ENCODE measurements around the gene PAM16.
"Not testable (repeated sequence)": the region's sequence is repeated elsewhere in the genome, so short reads cannot be mapped to it uniquely, and the experiment has no call there.

PAM16 gene

GRCh38 chr16:4344300-4344982, 6.7 kb downstream of the PAM16 start:
- CTCF ChIA-PET = not testable (repeated sequence)

GRCh38 chr16:4342866-4343744, 8.0 kb downstream of the PAM16 start:
- ChIA-PET CTCF (interaction anchor here (1.1 to 7.0 kb wide), 4 partner anchors 10 to 90 kb away, joined by 3 to 40 read pairs (median 4); no protein-coding TSS in a partner anchor), POLR2A (no interaction called here)
- no peak overlapping the region for H3K4me3 ChIP-seq (ENCODE audit: control insufficient read depth in 1 of 7, extremely low read depth in 1 of 7, insufficient read depth in 4 of 7, low read depth in 2 of 7, low read length in 6 of 7)
- H3K36me3 ChIP-seq (ENCODE audit: control insufficient read depth in 4 of 4, insufficient read depth in 4 of 4, low read length in 3 of 4) = peaks cover 3 to 66% (median 31%) of the 10 kb centered on the region in 4 experiments
- peaks cover 0 to 9% (median under 1%) of the 10 kb centered on the region in 4 experiments for H3K4me1 ChIP-seq (ENCODE audit: control extremely low read depth in 1 of 4, control insufficient read depth in 4 of 4, insufficient read depth in 4 of 4, low read length in 3 of 4)
- no peak for DNase-seq
- no peaks in the 10 kb centered on the region for H3K9me3 ChIP-seq (ENCODE audit: control extremely low read depth in 1 of 5, control insufficient read depth in 4 of 5, insufficient read depth in 2 of 5, low read depth in 1 of 5, low read length in 4 of 5)
- no peak overlapping the region for H3K27ac ChIP-seq (ENCODE audit: insufficient read depth in 1 of 2, low read depth in 1 of 2, low read length in 2 of 2, poor library complexity in 1 of 2, severe bottlenecking in 2 of 2)
- no peaks in the 10 kb centered on the region for H3K27me3 ChIP-seq (replicated peaks in 2 of 5; ENCODE audit: control insufficient read depth in 4 of 5, insufficient read depth in 5 of 5, low read length in 4 of 5)
- WGBS (ENCODE audit: insufficient coverage) = 98% methylated on average over 20 of the region's 21 CpGs

More at GRCh38 chr16:4344300-4344982, 6.7 kb downstream of the PAM16 start:
- H3K9me3 ChIP-seq (ENCODE audit: control extremely low read depth in 1 of 5, control insufficient read depth in 4 of 5, insufficient read depth in 2 of 5, low read depth in 1 of 5, low read length in 4 of 5); H3K4me1 ChIP-seq (ENCODE audit: control extremely low read depth in 1 of 4, control insufficient read depth in 4 of 4, insufficient read depth in 4 of 4, low read length in 3 of 4); POLR2A ChIA-PET; H3K27me3 ChIP-seq (replicated peaks in 2 of 5; ENCODE audit: control insufficient read depth in 4 of 5, insufficient read depth in 5 of 5, low read length in 4 of 5); H3K4me3 ChIP-seq (ENCODE audit: control insufficient read depth in 1 of 7, extremely low read depth in 1 of 7, insufficient read depth in 4 of 7, low read depth in 2 of 7, low read length in 6 of 7); H3K27ac ChIP-seq (ENCODE audit: insufficient read depth in 1 of 2, low read depth in 1 of 2, low read length in 2 of 2, poor library complexity in 1 of 2, severe bottlenecking in 2 of 2): not testable (repeated sequence)
- peak in 2 of 3 donors; percentile 66 to 76 for DNase-seq
- H3K36me3 ChIP-seq (ENCODE audit: control insufficient read depth in 4 of 4, insufficient read depth in 4 of 4, low read length in 3 of 4) = peaks cover 3 to 58% (median 26%) of the 10 kb centered on the region in 4 experiments
- WGBS (ENCODE audit: insufficient coverage) = 47% methylated on average over 2 of the region's 10 CpGs

- peaks cover 0 to 9% (median under 1%) of the 10 kb centered on the region in 4 experiments for H3K4me1 ChIP-seq (ENCODE audit: control extremely low read depth in 1 of 4, control insufficient read depth in 4 of 4, insufficient read depth in 4 of 4, low read length in 3 of 4)
- no peaks in the 10 kb centered on the region for H3K9me3 ChIP-seq (ENCODE audit: control extremely low read depth in 1 of 5, control insufficient read depth in 4 of 5, insufficient read depth in 2 of 5, low read depth in 1 of 5, low read length in 4 of 5)
- no peak overlapping the region for H3K4me3 ChIP-seq (ENCODE audit: control insufficient read depth in 1 of 7, extremely low read depth in 1 of 7, insufficient read depth in 4 of 7, low read depth in 2 of 7, low read length in 6 of 7)
- H3K27ac ChIP-seq (ENCODE audit: insufficient read depth in 1 of 2, low read depth in 1 of 2, low read length in 2 of 2, poor library complexity in 1 of 2, severe bottlenecking in 2 of 2) = no peak overlapping the region
- 95% methylated on average over 10 of the region's 13 CpGs for WGBS (ENCODE audit: insufficient coverage)
- CTCF ChIA-PET = interaction anchor here (0.9 to 7.0 kb wide), 10 partner anchors 8 to 88 kb away, joined by 3 to 40 read pairs (median 4); no protein-coding TSS in a partner anchor
- H3K27me3 ChIP-seq (replicated peaks in 2 of 5; ENCODE audit: control insufficient read depth in 4 of 5, insufficient read depth in 5 of 5, low read length in 4 of 5) = no peaks in the 10 kb centered on the region
- DNase-seq = no peak
- POLR2A ChIA-PET = no interaction called here
- H3K36me3 ChIP-seq (ENCODE audit: control insufficient read depth in 4 of 4, insufficient read depth in 4 of 4, low read length in 3 of 4) = peaks cover 3 to 58% (median 27%) of the 10 kb centered on the region in 4 experiments
Measured at GRCh38 chr16:4341250-4341649, 9.9 kb downstream of the PAM16 start.

- no peak overlapping the region for H3K27ac ChIP-seq (ENCODE audit: insufficient read depth in 1 of 2, low read depth in 1 of 2, low read length in 2 of 2, poor library complexity in 1 of 2, severe bottlenecking in 2 of 2)
- ChIA-PET CTCF (interaction anchor here (1.0 to 7.0 kb wide), 13 partner anchors 9 to 78 kb away, joined by 3 to 40 read pairs (median 4); no protein-coding TSS in a partner anchor), POLR2A (interaction anchor here (0.5 kb wide), 1 partner anchor 12 kb away, joined by 3 read pairs; no protein-coding TSS in a partner anchor)
- H3K4me3 ChIP-seq (ENCODE audit: control insufficient read depth in 1 of 7, extremely low read depth in 1 of 7, insufficient read depth in 4 of 7, low read depth in 2 of 7, low read length in 6 of 7) = no peak overlapping the region
- peaks cover 2 to 53% (median 24%) of the 10 kb centered on the region in 4 experiments for H3K36me3 ChIP-seq (ENCODE audit: control insufficient read depth in 4 of 4, insufficient read depth in 4 of 4, low read length in 3 of 4)
- 89% methylated on average over 5 of the region's 6 CpGs for WGBS (ENCODE audit: insufficient coverage)
- no peaks in the 10 kb centered on the region for H3K27me3 ChIP-seq (replicated peaks in 2 of 5; ENCODE audit: control insufficient read depth in 4 of 5, insufficient read depth in 5 of 5, low read length in 4 of 5)
- no peaks in the 10 kb centered on the region for H3K9me3 ChIP-seq (ENCODE audit: control extremely low read depth in 1 of 5, control insufficient read depth in 4 of 5, insufficient read depth in 2 of 5, low read depth in 1 of 5, low read length in 4 of 5)
- no peak for DNase-seq
- H3K4me1 ChIP-seq (ENCODE audit: control extremely low read depth in 1 of 4, control insufficient read depth in 4 of 4, insufficient read depth in 4 of 4, low read length in 3 of 4) = peaks cover 0 to 9% (median under 1%) of the 10 kb centered on the region in 4 experiments
Measured at GRCh38 chr16:4340443-4340842, 10.7 kb downstream of the PAM16 start.

- 33% methylated on average over 14 of the region's 14 CpGs for WGBS (ENCODE audit: insufficient coverage)
- Histone ChIP-seq H3K27ac (ENCODE audit: insufficient read depth in 1 of 2, low read depth in 1 of 2, low read length in 2 of 2, poor library complexity in 1 of 2, severe bottlenecking in 2 of 2) (no peak overlapping the region), H3K27me3 (replicated peaks in 2 of 5; ENCODE audit: control insufficient read depth in 4 of 5, insufficient read depth in 5 of 5, low read length in 4 of 5) (no peaks in the 10 kb centered on the region), H3K4me3 (ENCODE audit: control insufficient read depth in 1 of 7, extremely low read depth in 1 of 7, insufficient read depth in 4 of 7, low read depth in 2 of 7, low read length in 6 of 7) (no peak overlapping the region), H3K36me3 (ENCODE audit: control insufficient read depth in 4 of 4, insufficient read depth in 4 of 4, low read length in 3 of 4) (peaks cover 2 to 48% (median 22%) of the 10 kb centered on the region in 4 experiments), H3K4me1 (ENCODE audit: control extremely low read depth in 1 of 4, control insufficient read depth in 4 of 4, insufficient read depth in 4 of 4, low read length in 3 of 4) (peaks cover 0 to 9% (median under 1%) of the 10 kb centered on the region in 4 experiments), H3K9me3 (ENCODE audit: control extremely low read depth in 1 of 5, control insufficient read depth in 4 of 5, insufficient read depth in 2 of 5, low read depth in 1 of 5, low read length in 4 of 5) (no peaks in the 10 kb centered on the region)
- peak; percentile 64 to 90 (median 86) for DNase-seq
- ChIA-PET POLR2A (interaction anchor here (0.6 kb wide), 1 partner anchor 37 kb away, joined by 4 read pairs; no protein-coding TSS in a partner anchor), CTCF (interaction anchor here (1.0 to 7.0 kb wide), 11 partner anchors 8 to 68 kb away, joined by 3 to 40 read pairs (median 3); partner anchors contain the start of gene PAM16)
Measured at GRCh38 chr16:4339909-4340308, 11.2 kb downstream of the PAM16 start.

GRCh38 chr16:4339455-4339854, 11.7 kb downstream of the PAM16 start:
- Histone ChIP-seq H3K4me1 (ENCODE audit: control extremely low read depth in 1 of 4, control insufficient read depth in 4 of 4, insufficient read depth in 4 of 4, low read length in 3 of 4) (peaks cover 0 to 9% (median under 1%) of the 10 kb centered on the region in 4 experiments), H3K27me3 (replicated peaks in 2 of 5; ENCODE audit: control insufficient read depth in 4 of 5, insufficient read depth in 5 of 5, low read length in 4 of 5) (no peaks in the 10 kb centered on the region), H3K27ac (ENCODE audit: insufficient read depth in 1 of 2, low read depth in 1 of 2, low read length in 2 of 2, poor library complexity in 1 of 2, severe bottlenecking in 2 of 2) (no peak overlapping the region), H3K9me3 (ENCODE audit: control extremely low read depth in 1 of 5, control insufficient read depth in 4 of 5, insufficient read depth in 2 of 5, low read depth in 1 of 5, low read length in 4 of 5) (no peaks in the 10 kb centered on the region), H3K4me3 (ENCODE audit: control insufficient read depth in 1 of 7, extremely low read depth in 1 of 7, insufficient read depth in 4 of 7, low read depth in 2 of 7, low read length in 6 of 7) (no peak overlapping the region), H3K36me3 (ENCODE audit: control insufficient read depth in 4 of 4, insufficient read depth in 4 of 4, low read length in 3 of 4) (peaks cover 2 to 46% (median 21%) of the 10 kb centered on the region in 4 experiments)
- 100% methylated on average over 4 of the region's 10 CpGs for whole genome bisulfite sequencing (ENCODE audit: insufficient coverage)
- ChIA-PET POLR2A (interaction anchor here (0.6 kb wide), 1 partner anchor 38 kb away, joined by 4 read pairs; no protein-coding TSS in a partner anchor), CTCF (interaction anchor here (0.8 to 7.0 kb wide), 11 partner anchors 8 to 139 kb away, joined by 3 to 40 read pairs (median 3); partner anchors contain the start of gene PAM16)
- no peak for DNase-seq
